ENCODE measurements around the gene ALAS1.

- TF ChIP-seq CTCF (tag by site-specific recombination; IDR thresholded peaks at IDR 0.05) (no peak), ZNF302 (tag by site-specific recombination; IDR thresholded peaks at IDR 0.05; ENCODE audit: low read depth) (no peak), ZNF488 (tag by site-specific recombination; IDR thresholded peaks at IDR 0.05) (no peak), HIC1 (tag by site-specific recombination; IDR thresholded peaks at IDR 0.05) (no peak), ZNF664 (tag by site-specific recombination; IDR thresholded peaks at IDR 0.05) (no peak), ZNF830 (tag by site-specific recombination; IDR thresholded peaks at IDR 0.05; ENCODE audit: low read depth) (no peak)
These were observed 9.4 kb upstream of the ALAS1 start for GRCh38 chr3:52188556-52188955.
